ENCODE data around the gene PPARD.
"Not testable (repeated sequence)": the region's sequence is repeated elsewhere in the genome, so short reads cannot be mapped to it uniquely, and the experiment has no call there.

Gene PPARD

DNA sequence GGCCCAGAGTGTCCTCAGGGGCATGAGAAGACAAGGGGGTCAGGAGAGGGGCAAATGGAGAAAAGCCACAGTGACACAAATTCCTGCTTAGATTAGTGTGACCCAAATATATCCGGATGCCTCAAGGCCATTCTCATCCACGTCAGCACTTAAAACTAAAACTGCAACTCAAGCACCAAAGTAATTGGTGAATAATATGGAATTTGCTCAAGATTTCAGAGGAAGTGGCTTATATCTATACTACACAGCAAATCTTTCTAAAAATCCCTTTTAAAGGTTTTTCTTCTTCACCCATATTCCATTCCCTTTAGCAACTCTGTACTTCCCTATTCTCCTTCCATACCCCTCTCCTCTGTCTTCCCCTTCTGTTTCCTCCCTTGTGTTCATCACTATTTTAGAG is 29.6 kb upstream of the PPARD start:
- no peak for DNase-seq

DNA sequence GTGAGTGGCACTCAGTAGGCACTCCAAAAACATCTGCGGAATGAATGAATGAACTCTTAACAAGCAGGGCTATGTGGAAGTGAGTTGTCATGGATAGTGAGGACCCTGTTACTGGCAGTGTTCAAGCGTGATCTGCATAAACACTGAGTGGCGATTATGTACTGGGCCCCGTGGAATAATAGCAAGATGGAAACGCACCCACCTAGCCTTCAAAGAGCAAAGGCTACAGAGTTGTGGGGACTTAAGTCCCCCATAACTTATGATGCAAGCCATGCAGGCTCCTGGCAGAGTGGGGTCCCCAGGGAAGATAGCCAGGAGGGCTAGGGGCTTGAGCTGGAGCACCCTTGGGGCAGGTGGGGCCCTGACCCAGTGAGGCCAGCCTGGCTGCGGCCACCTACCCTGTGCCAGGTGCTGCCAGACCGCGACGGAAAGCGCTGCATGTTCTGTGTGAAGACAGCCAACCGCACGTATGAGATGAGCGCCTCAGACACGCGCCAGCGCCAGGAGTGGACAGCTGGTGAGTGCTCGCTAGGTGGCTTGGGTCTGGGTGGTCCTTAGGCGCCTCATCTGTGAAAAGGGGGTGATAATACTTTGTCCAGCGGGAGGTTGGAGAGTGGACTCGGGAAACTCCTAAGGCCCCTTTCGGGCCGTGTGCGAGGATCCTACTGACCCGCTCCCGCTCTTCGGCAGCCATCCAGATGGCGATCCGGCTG is 24.7 kb upstream of the PPARD start:
- DNase-seq: no peak

DNA sequence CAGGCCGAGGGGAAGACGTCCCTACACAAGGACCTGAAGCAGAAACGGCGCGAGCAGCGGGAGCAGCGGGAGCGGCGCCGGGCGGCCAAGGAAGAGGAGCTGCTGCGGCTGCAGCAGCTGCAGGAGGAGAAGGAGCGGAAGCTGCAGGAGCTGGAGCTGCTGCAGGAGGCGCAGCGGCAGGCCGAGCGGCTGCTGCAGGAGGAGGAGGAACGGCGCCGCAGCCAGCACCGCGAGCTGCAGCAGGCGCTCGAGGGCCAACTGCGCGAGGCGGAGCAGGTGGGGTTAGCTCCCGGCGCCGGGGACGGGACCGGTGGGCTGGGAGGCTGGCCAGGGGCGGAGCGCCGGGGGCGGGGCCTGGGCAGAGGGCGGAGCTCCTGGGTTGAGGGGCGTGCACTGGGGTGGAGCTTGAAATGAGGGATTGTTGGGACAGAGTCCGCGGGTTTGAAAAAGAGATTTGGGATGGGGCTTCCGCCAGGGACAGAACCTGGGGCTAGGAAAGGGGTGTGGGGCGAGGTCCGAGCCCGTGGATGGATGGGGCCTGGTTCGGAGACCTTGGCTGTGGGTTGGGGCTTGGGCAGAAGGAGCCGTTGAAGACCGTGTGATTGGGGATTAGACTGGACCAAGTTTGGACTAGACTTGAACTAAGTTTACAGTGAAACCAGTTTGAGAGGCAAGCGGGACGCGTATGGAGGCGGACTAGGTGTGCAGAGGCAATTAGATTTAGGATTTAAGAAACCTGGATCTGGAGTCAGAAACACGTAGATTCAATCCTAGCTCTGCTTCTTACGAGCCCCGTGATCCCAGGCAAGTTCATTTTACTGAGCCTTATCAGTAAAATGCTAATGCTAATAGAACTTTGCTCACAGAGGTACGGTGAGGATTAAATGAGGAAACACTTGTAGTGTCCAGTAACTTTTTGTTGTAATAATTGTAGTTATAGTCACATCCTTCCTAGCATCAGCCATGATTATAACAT is 23.9 kb upstream of the PPARD start:
- DNase-seq: no peak

DNA sequence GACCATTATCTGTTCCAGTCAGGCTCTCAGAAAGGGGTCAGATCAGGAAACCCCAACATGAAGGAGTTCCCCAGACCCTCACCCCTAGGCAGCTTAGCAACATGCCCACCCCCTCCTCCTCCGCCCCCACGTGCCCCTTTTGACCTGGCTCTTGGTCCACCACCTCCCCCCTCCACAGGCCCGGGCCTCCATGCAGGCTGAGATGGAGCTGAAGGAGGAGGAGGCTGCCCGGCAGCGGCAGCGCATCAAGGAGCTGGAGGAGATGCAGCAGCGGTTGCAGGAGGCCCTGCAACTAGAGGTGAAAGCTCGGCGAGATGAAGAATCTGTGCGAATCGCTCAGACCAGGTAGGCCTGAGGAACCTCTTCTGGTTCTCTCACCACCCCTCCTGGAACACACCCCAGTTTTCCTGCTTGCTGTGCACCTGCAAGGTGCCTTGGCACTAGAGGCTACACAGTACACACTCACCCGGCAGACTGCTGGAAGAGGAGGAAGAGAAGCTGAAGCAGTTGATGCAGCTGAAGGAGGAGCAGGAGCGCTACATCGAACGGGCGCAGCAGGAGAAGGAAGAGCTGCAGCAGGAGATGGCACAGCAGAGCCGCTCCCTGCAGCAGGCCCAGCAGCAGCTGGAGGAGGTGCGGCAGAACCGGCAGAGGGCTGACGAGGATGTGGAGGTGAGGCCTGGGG is 22.9 kb upstream of the PPARD start:
- DNase-seq: no peak

DNA sequence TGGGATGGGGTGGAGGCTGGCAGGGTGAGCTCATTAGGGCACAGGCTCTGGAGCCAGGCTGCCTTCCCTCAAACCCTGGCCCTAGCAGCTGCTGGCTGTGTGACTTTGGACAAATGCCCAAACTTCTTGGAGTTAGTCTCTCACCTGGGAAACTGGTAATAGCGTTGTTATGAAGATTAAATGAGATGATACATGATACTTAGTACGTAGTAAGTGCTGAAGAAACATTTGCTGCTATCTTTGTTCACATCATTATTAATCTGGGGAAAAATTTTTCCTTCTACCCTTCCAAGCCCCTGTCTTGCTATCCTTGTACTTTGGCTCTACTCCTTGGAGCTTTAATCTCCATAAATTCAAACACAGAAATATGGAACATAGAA is 22.3 kb upstream of the PPARD start:
- no peak for DNase-seq

DNA sequence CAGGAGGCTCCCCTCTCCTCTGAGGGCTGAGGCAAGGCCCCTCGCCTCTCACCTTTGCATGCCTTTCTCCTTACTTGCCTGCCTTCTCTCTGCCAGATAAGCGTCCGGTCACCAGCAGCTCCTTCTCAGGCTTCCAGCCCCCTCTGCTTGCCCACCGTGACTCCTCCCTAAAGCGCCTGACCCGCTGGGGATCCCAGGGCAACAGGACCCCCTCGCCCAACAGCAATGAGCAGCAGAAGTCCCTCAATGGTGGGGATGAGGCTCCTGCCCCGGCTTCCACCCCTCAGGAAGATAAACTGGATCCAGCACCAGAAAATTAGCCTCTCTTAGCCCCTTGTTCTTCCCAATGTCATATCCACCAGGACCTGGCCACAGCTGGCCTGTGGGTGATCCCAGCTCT is 21.3 kb upstream of the PPARD start:
- DNase-seq: no peak

DNA sequence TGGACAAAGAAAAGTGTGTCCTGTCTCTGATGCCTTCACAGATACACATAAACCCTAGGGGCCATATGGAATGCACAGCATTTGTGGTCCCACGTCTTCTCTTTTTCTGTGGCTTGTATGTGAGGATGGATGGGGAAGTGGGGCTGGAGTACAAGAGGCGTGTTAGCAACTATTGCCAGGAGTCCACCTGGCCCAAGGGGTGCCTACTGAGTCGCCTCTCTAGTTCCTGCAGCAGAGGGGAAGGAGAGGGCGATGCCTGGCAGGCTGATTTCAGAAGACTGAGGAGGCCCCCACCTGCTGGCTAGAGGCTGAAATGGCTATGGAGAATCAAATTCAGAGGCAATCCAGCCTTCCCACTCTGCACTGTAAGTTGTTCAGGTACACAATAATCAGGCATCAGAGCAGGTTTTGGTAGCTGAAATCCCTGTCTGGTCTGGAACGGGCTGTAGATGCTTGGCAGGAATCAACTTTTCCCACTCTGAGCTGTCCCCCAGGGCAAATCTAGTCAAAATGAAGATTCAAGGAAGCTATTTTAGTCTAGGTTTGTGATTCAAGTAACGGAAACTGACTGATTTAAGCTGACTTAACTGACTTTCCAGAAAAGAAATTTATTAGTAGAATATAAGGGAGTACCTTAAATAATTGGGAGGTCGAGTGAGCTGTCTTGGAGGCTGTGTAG is 14.9 kb upstream of the PPARD start:
- peak; percentile 78 for DNase-seq

DNA sequence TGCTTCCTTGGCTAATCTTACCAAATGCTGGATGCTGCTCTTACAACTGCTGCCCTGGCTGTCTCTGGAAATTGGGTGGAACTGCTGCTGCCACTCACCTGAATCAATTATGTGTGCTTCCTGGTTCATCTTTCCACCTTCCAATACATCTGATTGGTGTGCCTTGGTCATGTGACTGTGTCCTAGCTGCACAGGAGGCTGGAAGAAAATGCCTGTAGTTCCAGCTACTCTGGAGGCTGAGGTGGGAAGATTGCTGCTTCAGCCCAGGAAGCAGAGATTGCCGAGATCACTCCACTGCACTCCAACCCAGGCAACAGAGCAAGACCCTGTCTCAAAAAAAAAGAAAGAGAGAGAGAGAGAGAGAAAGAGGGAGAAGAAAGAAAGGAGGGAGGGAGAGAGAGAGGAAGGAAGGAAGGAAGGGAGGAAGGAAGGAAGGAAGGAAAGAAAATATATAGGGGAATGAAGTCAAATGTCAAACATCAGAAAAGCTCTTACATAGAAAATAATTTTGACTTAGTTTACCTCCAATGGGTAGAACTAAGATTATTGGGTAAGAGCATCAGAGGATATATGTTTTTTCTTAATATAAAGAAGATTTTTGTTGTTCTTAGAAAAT is 14.1 kb upstream of the PPARD start:
- DNase-seq: no peak

DNA sequence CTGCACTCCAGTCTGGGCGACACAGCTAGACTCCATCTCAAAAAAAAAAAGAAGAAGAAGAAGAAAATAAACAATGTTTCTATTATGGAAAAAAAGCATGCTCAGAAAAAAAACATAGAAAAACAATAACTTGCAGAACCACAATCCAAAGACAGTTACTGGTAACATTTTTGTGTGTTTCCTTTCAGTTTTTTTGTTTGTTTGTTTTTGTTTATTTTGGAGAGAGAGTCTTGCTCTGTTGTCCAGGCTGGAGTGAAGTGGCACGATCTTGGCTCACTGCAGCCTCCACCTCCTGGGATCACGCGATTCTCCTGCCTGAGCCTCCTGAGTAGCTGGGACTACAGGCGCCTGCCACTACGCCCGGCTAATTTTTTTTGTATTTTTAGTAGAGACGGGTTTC is 13.4 kb upstream of the PPARD start:
- DNase-seq: not testable (repeated sequence)

DNA sequence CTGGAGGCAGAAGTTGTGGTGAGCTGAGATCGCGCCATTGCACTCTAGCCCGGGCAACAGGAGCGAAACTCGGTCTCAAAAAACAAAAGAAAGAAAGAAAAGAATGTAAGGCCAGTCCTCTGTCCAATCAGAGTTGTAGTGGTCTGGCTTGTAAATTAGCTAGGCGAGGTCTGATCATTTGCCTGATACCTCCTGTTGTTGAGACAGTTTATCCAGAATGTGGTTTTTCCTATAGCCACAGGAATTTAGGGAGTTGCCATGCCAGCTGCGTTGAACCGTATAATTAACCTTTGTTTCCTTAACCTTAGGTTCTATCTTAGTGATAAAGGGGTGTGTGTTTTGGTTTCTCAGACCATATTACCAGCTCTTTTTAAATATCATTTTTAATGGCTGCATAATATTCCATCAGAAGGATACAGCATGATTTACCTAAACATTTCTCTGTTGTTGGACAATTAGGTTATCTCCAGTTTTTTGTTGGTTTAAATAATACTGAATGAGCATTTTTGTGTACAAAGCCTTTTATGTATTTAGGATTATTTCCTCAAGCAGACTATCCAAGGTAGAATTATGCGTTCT is 11.7 kb upstream of the PPARD start:
- no peak for DNase-seq

DNA sequence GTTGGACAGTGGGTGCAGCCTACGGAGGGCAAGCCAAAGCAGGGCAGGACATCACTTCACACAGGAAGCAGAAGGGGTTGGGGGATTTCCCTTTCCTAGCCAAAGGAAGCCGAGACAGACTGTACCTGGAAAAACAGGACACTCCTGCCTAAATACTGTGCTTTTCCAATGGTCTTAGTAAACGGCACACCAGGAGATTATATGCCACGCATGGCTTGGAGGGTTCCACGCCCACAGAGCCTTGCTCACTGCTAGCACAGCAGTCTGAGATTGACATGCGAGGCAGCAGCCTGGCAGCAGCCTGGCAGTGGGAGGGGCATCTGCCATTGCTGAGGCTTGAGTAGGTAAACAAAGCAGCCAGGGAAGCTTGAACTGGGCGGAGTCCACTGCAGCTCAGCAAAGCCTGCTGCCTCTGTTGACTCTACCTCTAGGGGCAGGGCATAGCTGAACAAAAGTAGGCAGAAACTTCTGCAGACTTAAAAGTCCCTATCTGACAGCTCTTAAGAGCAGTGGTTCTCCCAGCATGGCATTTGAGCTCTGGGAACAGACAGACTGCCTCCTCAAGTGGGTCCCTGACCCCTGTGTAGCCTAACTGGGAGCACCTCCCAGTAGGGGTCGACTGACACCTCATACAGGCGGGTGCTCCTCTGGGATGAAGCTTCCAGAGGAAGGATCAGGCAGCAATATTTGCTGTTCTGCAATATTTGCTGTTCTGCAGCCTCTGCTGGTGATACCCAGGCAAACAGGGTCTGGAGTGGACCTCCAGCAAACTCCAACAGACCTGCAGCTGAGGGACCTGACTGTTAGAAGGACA is 10.1 kb upstream of the PPARD start:
- peak; percentile 76 for DNase-seq

DNA sequence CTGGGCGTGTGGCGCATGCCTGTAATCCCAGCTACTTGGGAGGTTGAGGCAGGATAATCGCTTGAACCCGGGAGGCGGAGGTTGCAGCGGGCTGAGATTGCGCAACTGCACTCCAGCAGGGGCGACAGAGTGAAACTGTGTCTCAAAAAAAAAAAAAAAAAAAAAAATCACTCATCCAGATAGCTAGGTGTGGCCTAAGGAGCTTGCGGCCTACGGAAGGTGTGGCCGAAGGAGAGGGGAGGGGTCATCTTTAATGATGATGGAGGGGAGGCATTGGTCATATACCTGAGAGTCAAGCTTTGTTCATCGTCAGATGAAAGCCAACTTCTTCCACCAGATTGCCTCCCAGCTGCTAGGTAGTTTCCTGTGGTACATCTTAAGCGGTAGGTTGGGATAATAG is 801 bp upstream of the PPARD start:
- DNase-seq: no peak

DNA sequence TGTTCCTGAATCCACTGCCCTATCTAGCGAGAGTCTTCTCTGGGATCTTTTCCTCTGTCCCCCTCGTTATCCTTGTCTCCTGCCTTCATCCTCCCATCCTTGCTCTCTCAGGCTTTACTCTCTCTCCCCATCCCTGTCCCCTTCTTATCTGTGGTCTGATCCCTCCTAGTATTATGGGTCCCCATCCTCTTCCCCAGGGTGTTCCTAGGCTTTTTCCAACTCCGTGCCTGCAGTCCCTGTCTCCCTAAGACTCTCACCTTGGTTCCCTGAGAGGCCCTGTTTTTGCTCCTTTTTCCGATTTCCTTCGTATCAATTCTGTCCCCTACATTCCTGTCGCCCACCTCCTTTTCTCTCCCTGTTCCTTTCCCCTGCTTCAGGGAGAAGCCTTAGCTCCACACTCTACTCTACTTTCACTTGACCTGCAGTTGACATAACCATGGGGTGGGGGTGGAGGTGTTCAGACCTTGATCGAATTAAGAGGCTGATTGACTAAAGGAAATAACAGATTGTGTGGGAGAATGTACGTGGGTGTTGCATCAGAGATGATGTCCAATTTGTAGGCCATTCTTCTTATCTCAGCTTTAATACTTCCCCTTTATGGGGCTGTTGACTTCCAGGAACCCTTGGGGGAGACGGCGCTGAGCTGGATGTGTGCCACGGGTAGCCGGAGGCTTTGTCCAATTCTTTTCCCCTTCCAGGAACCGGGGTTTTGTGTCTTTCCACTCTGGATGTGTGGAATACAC is 905 bp downstream of the PPARD start:
- DNase-seq: no peak

DNA sequence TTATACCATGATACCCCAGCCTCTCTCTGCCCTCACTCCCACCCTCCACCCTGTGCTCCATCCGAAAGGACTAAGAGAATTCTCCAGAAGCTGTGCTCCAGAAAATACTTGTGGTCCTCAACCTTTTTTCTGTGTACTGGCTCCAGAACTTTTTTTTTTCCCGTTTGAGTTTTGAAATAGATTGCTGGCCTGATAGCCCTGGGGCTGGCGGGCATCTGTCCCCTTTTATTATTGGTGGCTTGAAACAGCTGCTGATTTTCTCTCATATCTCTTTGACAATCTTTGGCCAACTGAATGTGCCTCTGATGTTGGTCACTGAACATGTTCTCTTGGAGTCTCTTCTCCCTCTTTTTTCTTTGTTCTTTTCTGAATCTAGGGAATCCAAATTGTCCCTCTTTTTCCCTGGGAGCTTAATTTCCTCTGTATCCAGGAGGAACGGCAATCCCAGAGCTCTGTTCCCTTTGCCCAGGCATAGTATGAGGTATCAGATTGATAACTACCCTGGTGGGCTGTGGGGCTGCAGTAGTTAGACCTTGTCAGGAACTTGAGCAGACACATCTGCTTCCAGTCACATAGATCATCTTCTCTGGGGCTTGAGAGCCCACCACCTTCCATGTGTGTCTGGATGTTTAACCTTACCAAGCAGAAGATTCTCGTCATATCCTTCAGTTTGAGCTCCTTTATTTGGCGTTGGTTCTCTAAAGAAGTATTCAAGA is 1.6 kb downstream of the PPARD start:
- no peak for DNase-seq

DNA sequence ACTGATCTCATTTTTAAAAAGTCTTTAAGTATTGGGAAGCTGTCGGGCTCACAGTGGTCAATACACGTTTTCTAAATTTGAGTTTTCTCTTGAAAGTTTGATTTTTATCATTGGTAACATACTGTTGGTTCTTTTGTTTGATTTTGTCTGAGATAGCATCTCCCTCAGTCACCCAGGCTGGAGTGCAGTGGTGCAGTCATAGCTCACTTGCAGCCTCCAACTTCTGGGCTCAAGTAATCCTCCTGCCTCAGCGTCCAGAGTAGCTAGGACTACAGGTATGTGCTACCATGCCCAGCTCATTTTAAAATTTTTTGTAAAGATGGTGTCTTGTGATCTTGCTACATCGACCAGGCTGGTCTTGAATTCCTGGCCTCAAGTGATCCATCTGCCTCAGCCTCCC is 9.1 kb downstream of the PPARD start:
- no peak for DNase-seq

DNA sequence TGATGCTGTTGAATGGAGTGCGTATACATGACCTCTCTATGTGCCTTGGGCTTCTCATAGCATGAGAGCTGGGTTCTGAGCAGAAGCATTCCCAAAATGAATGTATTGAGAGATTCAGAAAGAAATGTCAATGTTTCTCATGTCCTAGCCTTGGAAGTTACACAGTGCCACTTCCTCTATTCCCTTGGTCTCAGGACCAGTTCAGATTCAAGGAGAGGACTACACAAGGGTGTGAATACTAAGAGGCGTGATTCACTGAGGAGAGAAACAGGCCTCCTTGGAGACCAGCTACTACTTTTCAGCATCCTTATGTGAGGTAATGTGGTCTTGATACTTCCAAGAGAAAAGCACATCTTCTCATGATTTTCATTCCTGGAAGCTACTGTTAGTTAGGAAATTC is 10.4 kb downstream of the PPARD start:
- no peak for DNase-seq

DNA sequence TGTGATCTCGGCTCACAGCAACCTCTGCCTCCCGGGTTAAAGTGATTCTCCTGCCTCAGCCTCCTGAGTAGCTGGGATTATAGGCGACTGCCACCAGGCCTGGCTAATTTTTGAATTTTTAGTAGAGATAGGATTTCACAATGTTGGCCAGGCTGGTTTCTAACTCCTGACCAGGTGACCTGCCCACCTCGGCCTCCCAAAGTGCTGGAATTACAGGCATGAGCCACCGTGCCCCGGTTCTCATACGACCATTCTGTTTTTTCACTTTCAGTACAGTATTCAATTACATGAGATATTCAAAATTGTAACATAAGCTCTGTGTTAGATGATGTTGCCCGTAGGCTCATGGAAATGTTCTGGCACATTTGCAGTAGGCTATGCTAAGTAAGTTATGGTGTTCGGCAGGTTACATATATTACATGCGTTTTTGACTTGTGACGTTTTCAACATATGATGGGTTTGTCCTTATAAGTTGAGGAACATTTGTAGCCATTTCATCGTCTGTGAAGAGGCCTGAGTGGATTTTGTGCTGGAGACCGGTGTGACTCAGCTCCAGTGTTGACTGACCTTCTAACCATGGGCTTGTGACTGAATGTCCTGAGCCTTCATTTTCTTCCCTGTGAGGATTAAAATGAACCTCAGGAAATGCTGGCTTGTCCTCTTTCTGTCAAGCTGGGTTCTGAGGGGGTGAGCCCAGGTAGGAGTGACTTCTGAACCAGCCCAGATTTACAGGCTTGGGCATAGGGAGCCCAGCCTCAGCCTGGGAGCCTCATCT is 12.2 kb downstream of the PPARD start:
- no peak for DNase-seq

DNA sequence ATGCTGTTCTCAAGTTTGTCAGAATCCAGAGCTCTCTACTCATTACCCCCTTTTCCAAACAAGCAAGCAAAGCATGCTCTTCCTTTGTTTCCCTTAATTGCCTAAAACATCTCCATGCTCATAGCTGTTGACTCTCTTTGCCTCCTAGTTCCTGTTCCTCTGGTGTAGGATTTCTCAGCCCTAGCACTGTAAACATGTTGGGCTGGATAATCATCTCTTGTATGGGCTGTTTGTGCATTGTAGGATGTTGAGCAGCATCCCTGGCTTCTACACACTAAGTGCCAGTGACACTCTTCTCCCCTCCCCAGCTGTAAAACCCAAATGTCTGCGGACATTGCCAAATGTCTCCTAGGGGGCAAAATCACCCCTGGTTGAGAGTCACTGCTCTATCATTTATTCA is 14.0 kb downstream of the PPARD start:
- DNase-seq: no peak

DNA sequence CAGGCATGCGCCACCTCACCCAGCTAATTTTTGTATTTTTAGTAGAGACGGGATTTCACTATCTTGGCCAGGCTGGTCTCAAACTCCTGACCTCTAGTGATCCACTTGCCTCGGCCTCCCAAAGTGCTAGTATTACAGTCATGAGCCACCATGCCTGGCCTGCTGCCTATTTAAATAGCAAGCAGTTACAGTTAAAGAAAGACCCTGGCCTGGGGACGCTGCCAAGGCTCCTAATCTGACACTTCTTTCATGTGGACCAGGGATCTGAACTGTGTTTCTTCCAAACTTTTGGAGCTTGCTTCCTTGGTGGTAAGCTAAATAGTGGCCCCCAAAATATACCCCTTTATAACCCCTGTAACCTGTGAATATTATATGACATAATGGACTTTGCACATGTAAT is 15.3 kb downstream of the PPARD start:
- DNase-seq: no peak

All from activated CD4-positive, alpha-beta T cell treated with anti-CD3 and anti-CD28 coated beads, Interleukin-2, amount 50 U/mL, for 1 hour (primary cell).